Astrocyte of the hippocampus (primary cell): Measurements from ENCODE around the gene CCDC39.

Experiments used
- DNase-seq: peaks from one replicate; pipeline ENCODE4 v3.0.0; 2011; ENCODE audit warnings: low read depth, low spot score

CCDC39 gene

GRCh38 chr3:180679178-180680096, at the start of gene CCDC39:
Gene CCDC39 (minus strand): TSS chr3:180679489. CDS start chr3:180679380, 109 bp downstream.
- peak; percentile 85 for DNase-seq

GRCh38 chr3:180720012-180720411, 40.7 kb upstream of the CCDC39 start:
- no peak for DNase-seq

DNA sequence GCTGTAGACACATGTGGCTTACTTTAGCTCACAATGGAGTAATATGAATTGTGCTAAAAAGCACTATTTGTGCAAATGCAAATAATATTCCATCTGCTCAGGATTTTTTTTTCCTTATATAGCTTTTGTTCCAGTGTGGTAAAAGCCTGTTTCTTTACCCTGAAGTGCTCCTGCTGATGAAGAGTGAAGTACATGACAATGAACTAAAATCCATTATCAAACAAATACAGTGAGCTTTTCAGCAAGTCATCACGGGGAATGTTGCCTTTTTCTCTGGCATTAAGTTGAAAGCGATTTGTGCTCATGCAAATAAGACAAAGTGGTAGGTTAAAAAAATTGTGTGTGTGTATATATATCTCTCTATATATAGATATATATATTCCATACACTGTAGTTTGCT, 28.6 kb upstream of the CCDC39 start:
- no peak for DNase-seq

GRCh38 chr3:180705619-180706018, 26.3 kb upstream of the CCDC39 start:
- DNase-seq: no peak

- DNase-seq: no peak
Measured at GRCh38 chr3:180704532-180704931, 25.2 kb upstream of the CCDC39 start.

GRCh38 chr3:180700941-180701340, 21.7 kb upstream of the CCDC39 start:
- DNase-seq: peak; percentile 48

GRCh38 chr3:180698760-180699270, 19.5 kb upstream of the CCDC39 start:
- DNase-seq: no peak

DNA sequence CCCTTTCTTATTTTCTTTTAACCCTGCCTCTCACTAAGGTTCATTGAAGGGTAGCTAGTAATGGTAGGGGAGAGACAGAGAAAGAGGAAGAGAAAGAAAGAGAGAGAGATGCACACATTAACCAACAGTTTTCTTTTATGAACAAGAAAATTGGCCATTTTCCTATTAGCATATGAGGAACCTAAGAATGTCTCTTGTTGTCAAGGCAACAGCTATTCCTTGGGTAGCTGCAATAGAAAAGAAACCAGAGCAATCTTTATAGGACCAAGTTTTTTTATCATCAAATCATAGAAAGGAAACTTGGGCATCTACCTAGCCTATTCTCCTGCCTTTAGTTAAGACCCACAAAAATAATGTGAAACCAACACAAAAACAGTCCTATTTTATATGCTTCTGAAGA, 15.0 kb upstream of the CCDC39 start:
- no peak for DNase-seq

GRCh38 chr3:180693656-180694055, 14.4 kb upstream of the CCDC39 start:
- no peak for DNase-seq

DNA sequence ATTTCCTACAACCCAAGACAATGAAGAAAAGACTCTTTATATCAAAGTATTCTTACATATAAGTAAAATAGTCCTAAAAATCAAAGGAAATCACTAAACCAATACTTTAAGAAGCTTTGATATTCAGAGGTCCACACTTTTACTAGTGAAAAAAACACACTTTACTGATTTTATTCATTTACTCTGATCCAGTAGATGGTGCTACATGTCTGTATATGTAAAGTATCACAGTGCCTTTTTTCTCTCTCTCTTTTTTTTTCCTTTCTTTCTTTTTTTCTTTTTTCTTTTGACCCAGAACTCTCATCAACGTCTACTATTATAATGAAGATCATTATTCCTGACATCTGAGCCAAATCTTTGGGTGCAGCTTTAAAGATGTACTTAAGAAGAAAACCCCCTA, 10.8 kb upstream of the CCDC39 start:
- no peak for DNase-seq

DNA sequence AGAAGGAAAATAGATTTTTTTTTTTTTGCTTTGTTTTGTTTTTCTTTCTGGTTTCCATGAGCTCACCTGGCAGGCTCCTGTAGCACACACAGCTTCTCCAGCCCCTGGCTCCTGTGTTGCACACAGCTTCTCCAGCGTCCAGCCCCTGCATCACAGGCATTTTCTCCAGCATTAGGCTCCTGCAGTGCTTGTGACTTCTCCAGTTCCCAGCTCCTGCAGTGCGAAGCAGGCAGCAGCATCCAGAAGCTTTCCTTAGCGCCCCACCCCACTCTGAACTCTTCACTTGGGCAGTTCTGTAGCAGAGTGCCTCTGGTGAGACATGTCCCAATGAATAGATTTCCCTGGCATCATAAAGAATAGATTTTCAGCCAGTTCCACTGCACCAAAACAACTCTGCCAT, 5.5 kb upstream of the CCDC39 start:
- no peak for DNase-seq

GRCh38 chr3:180683816-180684215, 4.5 kb upstream of the CCDC39 start:
- no peak for DNase-seq

- DNase-seq: peak; percentile 68
Measured at GRCh38 chr3:180680097-180680430, 775 bp upstream of the CCDC39 start.

- DNase-seq: no peak
Measured at GRCh38 chr3:180678231-180678630, 1.1 kb downstream of the CCDC39 start.

DNA sequence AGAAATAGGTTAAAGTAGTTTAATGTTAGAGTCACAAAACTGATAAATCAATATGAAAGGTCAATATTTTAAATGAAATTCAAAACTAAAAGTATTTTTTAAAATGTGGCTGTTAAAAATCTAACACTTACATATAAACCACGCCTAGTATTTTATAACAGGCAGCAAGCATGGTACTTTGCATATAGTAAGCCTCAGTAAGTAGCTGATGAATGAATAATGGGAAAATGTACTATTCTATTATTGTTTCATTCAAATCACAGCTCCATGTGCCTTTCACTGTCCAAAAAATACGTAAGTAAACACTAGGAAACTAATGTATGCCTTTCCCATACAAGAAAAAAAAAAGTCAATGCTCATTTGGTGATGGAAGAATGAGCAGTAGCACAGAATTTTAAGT, 17.8 kb downstream of the CCDC39 start:
- no peak for DNase-seq

DNA sequence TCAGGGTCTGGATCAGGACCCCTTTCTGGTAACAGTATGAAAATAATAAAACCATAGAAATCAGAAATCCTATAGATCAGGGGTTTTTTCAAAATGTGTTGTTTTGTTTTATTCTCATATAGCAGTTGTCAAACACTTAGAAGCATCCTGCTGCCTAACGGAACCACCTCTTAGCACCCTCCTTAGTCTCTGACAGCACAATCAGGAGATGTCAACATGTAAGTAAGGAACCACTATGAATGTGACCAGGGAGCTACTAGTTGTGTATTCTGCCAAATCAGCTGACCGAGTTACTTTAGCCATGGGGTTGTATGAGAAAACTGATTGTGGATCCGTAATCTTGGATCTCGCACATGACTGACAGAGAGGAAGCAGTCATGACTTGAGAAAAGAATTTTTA, 22.2 kb downstream of the CCDC39 start:
- DNase-seq: no peak

GRCh38 chr3:180656406-180656805, 22.9 kb downstream of the CCDC39 start:
- DNase-seq: no peak

DNA sequence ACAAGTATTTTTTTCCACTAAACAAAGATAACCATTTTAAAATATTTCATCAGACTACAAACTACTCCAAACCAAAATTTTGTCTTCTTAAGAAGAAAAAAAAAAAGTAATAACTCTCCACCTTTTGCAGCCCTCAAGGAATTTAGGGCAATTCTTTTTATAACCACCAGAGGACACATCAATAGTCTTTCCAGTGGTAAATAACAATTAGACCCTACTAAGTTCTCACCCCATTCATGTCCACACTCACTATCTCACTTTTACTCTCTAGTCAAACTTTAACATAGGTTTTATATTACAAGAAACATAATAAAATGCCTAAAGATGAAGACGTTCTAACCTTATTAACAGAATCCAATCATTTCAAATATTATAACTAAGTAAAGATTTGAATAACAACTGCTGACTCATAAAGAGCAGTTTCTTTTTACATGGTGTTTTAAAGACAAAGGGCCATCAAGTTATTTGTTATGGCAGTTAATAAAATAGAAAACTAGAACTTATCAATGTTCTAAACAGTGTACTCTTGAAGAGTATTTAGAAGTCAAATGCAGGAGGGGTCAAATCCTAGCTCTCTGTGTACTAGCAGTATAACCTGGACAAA, 33.0 kb downstream of the CCDC39 start:
- DNase-seq: no peak

- DNase-seq: no peak
Measured at GRCh38 chr3:180640987-180641386, 38.3 kb downstream of the CCDC39 start.

DNA sequence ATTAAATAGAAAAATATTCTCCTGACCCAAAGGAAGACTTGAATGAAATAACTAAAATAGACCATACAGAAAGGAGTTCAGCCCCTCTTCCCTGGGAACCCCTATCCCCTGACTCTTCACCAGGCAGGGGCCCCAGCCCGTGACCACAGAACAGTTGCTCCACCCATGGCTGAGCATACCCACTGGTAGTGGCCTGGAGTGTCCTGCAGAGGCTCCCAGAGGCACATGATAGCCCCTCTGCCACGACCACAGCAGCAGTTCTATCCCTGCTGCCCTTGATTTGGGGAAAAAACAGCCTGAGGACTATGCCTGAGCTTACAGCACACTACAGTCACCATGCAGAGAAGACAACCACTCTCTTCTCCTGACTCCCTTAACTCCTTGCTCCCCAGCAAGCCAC, 45.6 kb downstream of the CCDC39 start:
- no peak for DNase-seq

DNA sequence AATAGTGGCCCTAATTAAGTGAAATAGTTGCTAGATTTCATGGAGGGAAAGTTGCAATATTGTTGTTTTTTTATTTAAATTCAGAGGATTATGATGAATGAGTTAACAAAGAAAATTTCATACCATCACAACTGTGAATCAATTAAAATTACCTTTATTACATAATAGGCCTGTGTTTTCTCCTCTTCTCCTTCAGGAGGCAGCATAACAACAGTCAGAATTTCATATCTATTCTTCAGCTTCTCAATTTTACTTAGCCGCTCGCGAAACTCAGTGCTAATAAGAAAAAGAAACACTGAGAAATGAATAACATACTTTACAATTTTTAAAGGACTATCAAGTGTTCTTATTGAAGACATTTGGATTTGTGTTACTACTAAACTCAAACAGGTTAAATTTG, 48.0 kb downstream of the CCDC39 start:
- no peak for DNase-seq

DNA sequence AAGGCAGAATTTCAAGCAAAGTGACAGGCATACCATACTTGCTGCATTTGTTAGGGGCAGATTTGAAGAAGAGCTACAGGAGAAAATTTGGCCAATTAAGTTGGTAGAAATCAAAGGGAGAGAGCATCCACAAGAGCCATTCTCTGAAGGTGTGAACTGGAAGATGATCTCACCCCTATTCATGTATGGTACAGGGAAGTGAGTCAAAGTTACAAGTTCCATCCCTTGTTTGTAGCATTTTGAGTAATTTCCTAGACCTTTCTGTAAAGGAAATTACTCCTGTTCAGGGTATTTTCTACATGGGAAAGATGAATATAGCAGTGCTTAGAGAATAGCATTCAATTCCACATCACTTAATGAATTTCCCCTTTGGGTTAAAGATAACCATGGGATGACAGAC, 48.9 kb downstream of the CCDC39 start:
- DNase-seq: no peak

DNA sequence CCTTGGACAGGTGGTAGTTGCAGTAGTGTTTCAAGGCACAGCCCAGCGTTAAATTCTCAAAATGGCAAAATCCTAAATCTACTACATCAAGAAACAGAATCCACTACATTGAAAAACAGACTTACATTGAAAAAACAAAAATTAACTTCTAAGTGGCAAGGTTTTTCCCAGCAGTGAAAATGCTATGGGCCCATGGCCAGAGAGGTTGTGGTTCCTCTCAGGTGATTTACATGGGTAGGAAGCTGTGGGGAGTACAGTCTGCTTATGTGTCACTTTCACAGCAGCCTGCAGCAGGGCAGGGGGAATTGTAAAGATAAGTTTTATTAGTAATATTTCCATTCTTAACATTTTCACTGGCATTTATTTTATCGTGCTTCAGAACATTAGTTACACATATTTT, 52.4 kb downstream of the CCDC39 start:
- DNase-seq: no peak
